ENCODE data around the gene TNF. TPM values are rescaled to one million over a fixed set of nuclear protein-coding genes. Genes with fewer than 3 reads are reported as not detected.

The TNF gene
- total RNA-seq, 1 experiment from 2014 or later, result 223 TPM

- H3K4me2 ChIP-seq (ENCODE audit: low read depth, low read length, poor library complexity, severe bottlenecking), result peak overlapping the region; percentile 98
- no peaks in the 10 kb centered on the region for H3K27me3 ChIP-seq (ENCODE audit: low read length)
- peaks cover 62% of the 10 kb centered on the region for H3K79me2 ChIP-seq (ENCODE audit: low read length)
- H4K20me1 ChIP-seq (ENCODE audit: insufficient read depth, low read depth, low read length), result peaks cover 46% of the 10 kb centered on the region
- H3K27ac ChIP-seq (ENCODE audit: low read length), result peak overlapping the region; percentile 95
- peaks cover 53% of the 10 kb centered on the region for H3K4me1 ChIP-seq (ENCODE audit: low read length)
- no peaks in the 10 kb centered on the region for H3K9me3 ChIP-seq (ENCODE audit: low read length)
- peaks cover 54% of the 10 kb centered on the region for H3K36me3 ChIP-seq (ENCODE audit: insufficient read depth, low read length)
- no peak overlapping the region for H2AFZ ChIP-seq (ENCODE audit: low read length)
- no peaks in the 10 kb centered on the region for H3K9me2 ChIP-seq (replicated peaks; ENCODE audit: insufficient read depth, low read length)
- H3K9ac ChIP-seq (ENCODE audit: low read length), result peak overlapping the region; percentile 96
- DNase-seq, result no peak
- H3K4me3 ChIP-seq (ENCODE audit: low read length), result peak overlapping the region; percentile 96
Observed at GRCh38 chr6:31540640-31541039, 34.7 kb upstream of the TNF start.

GRCh38 chr6:31541059-31541657, 34.2 kb upstream of the TNF start:
- Histone ChIP-seq H2AFZ (ENCODE audit: low read length) (no peak overlapping the region), H3K79me2 (ENCODE audit: low read length) (peaks cover 59% of the 10 kb centered on the region), H3K4me2 (ENCODE audit: low read depth, low read length, poor library complexity, severe bottlenecking) (peak overlapping the region; percentile 98), H3K36me3 (ENCODE audit: insufficient read depth, low read length) (peaks cover 49% of the 10 kb centered on the region), H4K20me1 (ENCODE audit: insufficient read depth, low read depth, low read length) (peaks cover 41% of the 10 kb centered on the region), H3K27me3 (ENCODE audit: low read length) (no peaks in the 10 kb centered on the region), H3K9ac (ENCODE audit: low read length) (peak overlapping the region; percentile 96), H3K9me2 (replicated peaks; ENCODE audit: insufficient read depth, low read length) (no peaks in the 10 kb centered on the region), H3K9me3 (ENCODE audit: low read length) (no peaks in the 10 kb centered on the region), H3K4me1 (ENCODE audit: low read length) (peaks cover 58% of the 10 kb centered on the region), H3K4me3 (ENCODE audit: low read length) (peak overlapping the region; percentile 96), H3K27ac (ENCODE audit: low read length) (peak overlapping the region; percentile 95)
- peak; percentile 89 for DNase-seq

GRCh38 chr6:31541658-31542521, 33.5 kb upstream of the TNF start, which contains the start of gene DDX39B:
Gene DDX39B, minus strand, starts transcription at chr6:31542003. Its CDS starts 1,471 bp downstream, at chr6:31540532.
- Histone ChIP-seq H3K36me3 (ENCODE audit: insufficient read depth, low read length) (peaks cover 42% of the 10 kb centered on the region), H3K4me2 (ENCODE audit: low read depth, low read length, poor library complexity, severe bottlenecking) (peak within 1 kb of the TSS; percentile 98), H3K9me3 (ENCODE audit: low read length) (no peaks in the 10 kb centered on the region), H3K27me3 (ENCODE audit: low read length) (no peaks in the 10 kb centered on the region), H3K27ac (ENCODE audit: low read length) (peak within 1 kb of the TSS; percentile 95), H3K4me3 (ENCODE audit: low read length) (peak within 1 kb of the TSS; percentile 96), H4K20me1 (ENCODE audit: insufficient read depth, low read depth, low read length) (peaks cover 34% of the 10 kb centered on the region), H2AFZ (ENCODE audit: low read length) (no peak within 1 kb of the TSS), H3K9me2 (replicated peaks; ENCODE audit: insufficient read depth, low read length) (no peaks in the 10 kb centered on the region), H3K4me1 (ENCODE audit: low read length) (peaks cover 64% of the 10 kb centered on the region), H3K79me2 (ENCODE audit: low read length) (peaks cover 55% of the 10 kb centered on the region), H3K9ac (ENCODE audit: low read length) (peak within 1 kb of the TSS; percentile 96)
- DNase-seq, result peak; percentile 98

GRCh38 chr6:31543639-31544038, 31.7 kb upstream of the TNF start:
- no peak overlapping the region for H3K9ac ChIP-seq (ENCODE audit: low read length)

GRCh38 chr6:31544676-31545075, 30.7 kb upstream of the TNF start:
- Histone ChIP-seq H3K9me2 (replicated peaks; ENCODE audit: insufficient read depth, low read length) (no peaks in the 10 kb centered on the region), H3K27me3 (ENCODE audit: low read length) (no peaks in the 10 kb centered on the region), H4K20me1 (ENCODE audit: insufficient read depth, low read depth, low read length) (peaks cover 14% of the 10 kb centered on the region), H2AFZ (ENCODE audit: low read length) (no peak overlapping the region), H3K4me1 (ENCODE audit: low read length) (peaks cover 76% of the 10 kb centered on the region), H3K4me3 (ENCODE audit: low read length) (peak overlapping the region; percentile 69; the same call in 1 of the 2 replicates), H3K36me3 (ENCODE audit: insufficient read depth, low read length) (peaks cover 28% of the 10 kb centered on the region), H3K9me3 (ENCODE audit: low read length) (no peaks in the 10 kb centered on the region), H3K9ac (ENCODE audit: low read length) (peak overlapping the region; percentile 72), H3K4me2 (ENCODE audit: low read depth, low read length, poor library complexity, severe bottlenecking) (peak overlapping the region; percentile 85), H3K79me2 (ENCODE audit: low read length) (peaks cover 52% of the 10 kb centered on the region), H3K27ac (ENCODE audit: low read length) (peak overlapping the region; percentile 87)
- DNase-seq, result peak; percentile 40

More at GRCh38 chr6:31543639-31544038, 31.7 kb upstream of the TNF start:
- Histone ChIP-seq H3K27me3 (ENCODE audit: low read length) (no peaks in the 10 kb centered on the region), H2AFZ (ENCODE audit: low read length) (no peak overlapping the region), H3K9me3 (ENCODE audit: low read length) (no peaks in the 10 kb centered on the region), H3K9me2 (replicated peaks; ENCODE audit: insufficient read depth, low read length) (no peaks in the 10 kb centered on the region), H4K20me1 (ENCODE audit: insufficient read depth, low read depth, low read length) (peaks cover 24% of the 10 kb centered on the region), H3K4me1 (ENCODE audit: low read length) (peaks cover 76% of the 10 kb centered on the region), H3K36me3 (ENCODE audit: insufficient read depth, low read length) (peaks cover 31% of the 10 kb centered on the region), H3K79me2 (ENCODE audit: low read length) (peaks cover 57% of the 10 kb centered on the region), H3K4me2 (ENCODE audit: low read depth, low read length, poor library complexity, severe bottlenecking) (peak overlapping the region; percentile 98), H3K27ac (ENCODE audit: low read length) (peak overlapping the region; percentile 95; the same call in 1 of the 2 replicates), H3K4me3 (ENCODE audit: low read length) (peak overlapping the region; percentile 96; the same call in 1 of the 2 replicates)
- DNase-seq, result peak; percentile 40

GRCh38 chr6:31545291-31545690, 30.1 kb upstream of the TNF start:
- Histone ChIP-seq H3K36me3 (ENCODE audit: insufficient read depth, low read length) (peaks cover 23% of the 10 kb centered on the region), H3K4me2 (ENCODE audit: low read depth, low read length, poor library complexity, severe bottlenecking) (peak overlapping the region; percentile 85), H3K4me1 (ENCODE audit: low read length) (peaks cover 73% of the 10 kb centered on the region), H2AFZ (ENCODE audit: low read length) (no peak overlapping the region), H3K79me2 (ENCODE audit: low read length) (peaks cover 46% of the 10 kb centered on the region), H3K9ac (ENCODE audit: low read length) (peak overlapping the region; percentile 72), H3K27me3 (ENCODE audit: low read length) (no peaks in the 10 kb centered on the region), H3K27ac (ENCODE audit: low read length) (peak overlapping the region; percentile 87), H3K9me3 (ENCODE audit: low read length) (no peaks in the 10 kb centered on the region), H3K9me2 (replicated peaks; ENCODE audit: insufficient read depth, low read length) (no peaks in the 10 kb centered on the region), H3K4me3 (ENCODE audit: low read length) (peak overlapping the region; percentile 69), H4K20me1 (ENCODE audit: insufficient read depth, low read depth, low read length) (peaks cover 8% of the 10 kb centered on the region)
- peak; percentile 78 for DNase-seq

GRCh38 chr6:31546339-31546957, 28.9 kb upstream of the TNF start, which contains the start of gene ATP6V1G2:
Gene ATP6V1G2, minus strand, starts transcription at chr6:31546608. Its CDS starts 49 bp downstream, at chr6:31546559.
- H3K36me3 ChIP-seq (ENCODE audit: insufficient read depth, low read length), result peaks cover 12% of the 10 kb centered on the region
- peak within 1 kb of the TSS; percentile 87 for H3K27ac ChIP-seq (ENCODE audit: low read length)
- no peaks in the 10 kb centered on the region for H3K9me3 ChIP-seq (ENCODE audit: low read length)
- DNase-seq, result peak; percentile 96
- H3K4me3 ChIP-seq (ENCODE audit: low read length), result peak within 1 kb of the TSS; percentile 72
- peak within 1 kb of the TSS; percentile 85 for H3K4me2 ChIP-seq (ENCODE audit: low read depth, low read length, poor library complexity, severe bottlenecking)
- H3K4me1 ChIP-seq (ENCODE audit: low read length), result peaks cover 70% of the 10 kb centered on the region
- H3K27me3 ChIP-seq (ENCODE audit: low read length), result no peaks in the 10 kb centered on the region
- H3K9ac ChIP-seq (ENCODE audit: low read length), result peak within 1 kb of the TSS; percentile 75
- H3K9me2 ChIP-seq (replicated peaks; ENCODE audit: insufficient read depth, low read length), result no peaks in the 10 kb centered on the region
- H2AFZ ChIP-seq (ENCODE audit: low read length), result no peak within 1 kb of the TSS
- peaks cover 34% of the 10 kb centered on the region for H3K79me2 ChIP-seq (ENCODE audit: low read length)
- no peaks in the 10 kb centered on the region; the same call in 1 of the 2 replicates for H4K20me1 ChIP-seq (ENCODE audit: insufficient read depth, low read depth, low read length)

Measured in Karpas-422 (cell line).